ENCODE results near the gene RPS15.

Gene RPS15

DNA sequence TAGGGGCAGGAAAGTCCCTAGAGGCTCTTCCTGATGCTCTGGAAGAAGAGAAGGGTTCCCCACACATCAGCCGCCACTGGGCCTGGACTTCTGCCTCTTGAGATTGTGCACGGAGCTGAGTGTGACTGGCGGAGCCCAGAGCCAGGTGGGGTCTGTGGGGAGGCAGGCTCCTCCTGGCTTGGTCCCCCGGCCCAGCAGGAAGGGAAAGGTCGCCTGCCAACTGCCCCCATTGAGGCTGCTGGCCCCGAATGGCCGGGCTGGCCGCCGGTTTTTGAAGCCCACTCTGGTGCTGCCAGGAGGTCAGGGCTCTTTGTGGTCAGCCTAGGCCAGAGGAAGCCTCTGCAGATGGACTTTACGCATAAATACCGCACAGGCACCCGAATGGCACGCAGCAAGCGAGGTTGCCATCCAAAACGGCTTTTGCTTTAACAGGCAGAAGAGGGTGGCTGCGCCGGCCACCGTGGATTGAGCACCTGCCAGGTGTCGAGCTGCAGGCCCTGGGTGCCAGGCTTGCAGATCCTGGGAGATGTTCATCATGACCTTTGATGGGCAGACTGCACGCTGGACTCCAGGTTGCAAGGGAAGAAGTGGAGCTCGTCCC is 25.8 kb upstream of the RPS15 start:
- ATAC-seq = no peak
- TF ChIP-seq ZFP3 (CRISPR knock-in tag; IDR thresholded peaks at IDR 0.05) = no peak
- no peak for TF ChIP-seq ZNF8 (CRISPR knock-in tag; IDR thresholded peaks at IDR 0.05)
- no peak for TF ChIP-seq ZNF565 (CRISPR knock-in tag; conservative IDR thresholded peaks at IDR 0.05; ENCODE audit: low read depth)
- TF ChIP-seq GLIS3 (CRISPR knock-in tag; IDR thresholded peaks at IDR 0.05) = no peak
- TF ChIP-seq, protein P1, sequence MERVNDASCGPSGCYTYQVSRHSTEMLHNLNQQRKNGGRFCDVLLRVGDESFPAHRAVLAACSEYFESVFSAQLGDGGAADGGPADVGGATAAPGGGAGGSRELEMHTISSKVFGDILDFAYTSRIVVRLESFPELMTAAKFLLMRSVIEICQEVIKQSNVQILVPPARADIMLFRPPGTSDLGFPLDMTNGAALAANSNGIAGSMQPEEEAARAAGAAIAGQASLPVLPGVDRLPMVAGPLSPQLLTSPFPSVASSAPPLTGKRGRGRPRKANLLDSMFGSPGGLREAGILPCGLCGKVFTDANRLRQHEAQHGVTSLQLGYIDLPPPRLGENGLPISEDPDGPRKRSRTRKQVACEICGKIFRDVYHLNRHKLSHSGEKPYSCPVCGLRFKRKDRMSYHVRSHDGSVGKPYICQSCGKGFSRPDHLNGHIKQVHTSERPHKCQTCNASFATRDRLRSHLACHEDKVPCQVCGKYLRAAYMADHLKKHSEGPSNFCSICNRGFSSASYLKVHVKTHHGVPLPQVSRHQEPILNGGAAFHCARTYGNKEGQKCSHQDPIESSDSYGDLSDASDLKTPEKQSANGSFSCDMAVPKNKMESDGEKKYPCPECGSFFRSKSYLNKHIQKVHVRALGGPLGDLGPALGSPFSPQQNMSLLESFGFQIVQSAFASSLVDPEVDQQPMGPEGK (CRISPR knock-in tag; IDR thresholded peaks at IDR 0.05; ENCODE audit: borderline replicate concordance) = no peak
- TF ChIP-seq, protein P2, sequence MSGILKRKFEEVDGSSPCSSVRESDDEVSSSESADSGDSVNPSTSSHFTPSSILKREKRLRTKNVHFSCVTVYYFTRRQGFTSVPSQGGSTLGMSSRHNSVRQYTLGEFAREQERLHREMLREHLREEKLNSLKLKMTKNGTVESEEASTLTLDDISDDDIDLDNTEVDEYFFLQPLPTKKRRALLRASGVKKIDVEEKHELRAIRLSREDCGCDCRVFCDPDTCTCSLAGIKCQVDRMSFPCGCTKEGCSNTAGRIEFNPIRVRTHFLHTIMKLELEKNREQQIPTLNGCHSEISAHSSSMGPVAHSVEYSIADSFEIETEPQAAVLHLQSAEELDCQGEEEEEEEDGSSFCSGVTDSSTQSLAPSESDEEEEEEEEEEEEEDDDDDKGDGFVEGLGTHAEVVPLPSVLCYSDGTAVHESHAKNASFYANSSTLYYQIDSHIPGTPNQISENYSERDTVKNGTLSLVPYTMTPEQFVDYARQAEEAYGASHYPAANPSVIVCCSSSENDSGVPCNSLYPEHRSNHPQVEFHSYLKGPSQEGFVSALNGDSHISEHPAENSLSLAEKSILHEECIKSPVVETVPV (CRISPR knock-in tag; IDR thresholded peaks at IDR 0.05) = no peak
- no peak for TF ChIP-seq ZFP30 (CRISPR knock-in tag; IDR thresholded peaks at IDR 0.05)
- no peak for TF ChIP-seq CSDC2 (CRISPR knock-in tag; IDR thresholded peaks at IDR 0.05)
- no peak for TF ChIP-seq ZC3H10 (CRISPR knock-in tag; IDR thresholded peaks at IDR 0.05)
- no peak for TF ChIP-seq ZNF70 (CRISPR knock-in tag; IDR thresholded peaks at IDR 0.05)
- TF ChIP-seq, protein P3, sequence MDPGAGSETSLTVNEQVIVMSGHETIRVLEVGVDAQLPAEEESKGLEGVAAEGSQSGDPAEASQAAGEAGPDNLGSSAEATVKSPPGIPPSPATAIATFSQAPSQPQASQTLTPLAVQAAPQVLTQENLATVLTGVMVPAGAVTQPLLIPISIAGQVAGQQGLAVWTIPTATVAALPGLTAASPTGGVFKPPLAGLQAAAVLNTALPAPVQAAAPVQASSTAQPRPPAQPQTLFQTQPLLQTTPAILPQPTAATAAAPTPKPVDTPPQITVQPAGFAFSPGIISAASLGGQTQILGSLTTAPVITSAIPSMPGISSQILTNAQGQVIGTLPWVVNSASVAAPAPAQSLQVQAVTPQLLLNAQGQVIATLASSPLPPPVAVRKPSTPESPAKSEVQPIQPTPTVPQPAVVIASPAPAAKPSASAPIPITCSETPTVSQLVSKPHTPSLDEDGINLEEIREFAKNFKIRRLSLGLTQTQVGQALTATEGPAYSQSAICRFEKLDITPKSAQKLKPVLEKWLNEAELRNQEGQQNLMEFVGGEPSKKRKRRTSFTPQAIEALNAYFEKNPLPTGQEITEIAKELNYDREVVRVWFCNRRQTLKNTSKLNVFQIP (CRISPR knock-in tag; IDR thresholded peaks at IDR 0.05; ENCODE audit: borderline replicate concordance, low read depth) = no peak
- TF ChIP-seq, protein P4, sequence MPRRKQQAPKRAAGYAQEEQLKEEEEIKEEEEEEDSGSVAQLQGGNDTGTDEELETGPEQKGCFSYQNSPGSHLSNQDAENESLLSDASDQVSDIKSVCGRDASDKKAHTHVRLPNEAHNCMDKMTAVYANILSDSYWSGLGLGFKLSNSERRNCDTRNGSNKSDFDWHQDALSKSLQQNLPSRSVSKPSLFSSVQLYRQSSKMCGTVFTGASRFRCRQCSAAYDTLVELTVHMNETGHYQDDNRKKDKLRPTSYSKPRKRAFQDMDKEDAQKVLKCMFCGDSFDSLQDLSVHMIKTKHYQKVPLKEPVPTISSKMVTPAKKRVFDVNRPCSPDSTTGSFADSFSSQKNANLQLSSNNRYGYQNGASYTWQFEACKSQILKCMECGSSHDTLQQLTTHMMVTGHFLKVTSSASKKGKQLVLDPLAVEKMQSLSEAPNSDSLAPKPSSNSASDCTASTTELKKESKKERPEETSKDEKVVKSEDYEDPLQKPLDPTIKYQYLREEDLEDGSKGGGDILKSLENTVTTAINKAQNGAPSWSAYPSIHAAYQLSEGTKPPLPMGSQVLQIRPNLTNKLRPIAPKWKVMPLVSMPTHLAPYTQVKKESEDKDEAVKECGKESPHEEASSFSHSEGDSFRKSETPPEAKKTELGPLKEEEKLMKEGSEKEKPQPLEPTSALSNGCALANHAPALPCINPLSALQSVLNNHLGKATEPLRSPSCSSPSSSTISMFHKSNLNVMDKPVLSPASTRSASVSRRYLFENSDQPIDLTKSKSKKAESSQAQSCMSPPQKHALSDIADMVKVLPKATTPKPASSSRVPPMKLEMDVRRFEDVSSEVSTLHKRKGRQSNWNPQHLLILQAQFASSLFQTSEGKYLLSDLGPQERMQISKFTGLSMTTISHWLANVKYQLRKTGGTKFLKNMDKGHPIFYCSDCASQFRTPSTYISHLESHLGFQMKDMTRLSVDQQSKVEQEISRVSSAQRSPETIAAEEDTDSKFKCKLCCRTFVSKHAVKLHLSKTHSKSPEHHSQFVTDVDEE (CRISPR knock-in tag; IDR thresholded peaks at IDR 0.05) = no peak
- no peak for TF ChIP-seq ESRRG (CRISPR knock-in tag; IDR thresholded peaks at IDR 0.05)
- TF ChIP-seq TOX (CRISPR knock-in tag; IDR thresholded peaks at IDR 0.05; ENCODE audit: borderline replicate concordance) = no peak
- no peak for TF ChIP-seq OSR1 (CRISPR knock-in tag; IDR thresholded peaks at IDR 0.05)
- no peak for TF ChIP-seq RARB (CRISPR knock-in tag; IDR thresholded peaks at IDR 0.05)
- no peak for TF ChIP-seq ISL1 (CRISPR knock-in tag; IDR thresholded peaks at IDR 0.05)
- TF ChIP-seq SNAI2 (CRISPR knock-in tag; IDR thresholded peaks at IDR 0.05) = no peak
- no peak for TF ChIP-seq ARNTL (CRISPR knock-in tag; IDR thresholded peaks at IDR 0.05; ENCODE audit: borderline replicate concordance, low read depth)

DNA sequence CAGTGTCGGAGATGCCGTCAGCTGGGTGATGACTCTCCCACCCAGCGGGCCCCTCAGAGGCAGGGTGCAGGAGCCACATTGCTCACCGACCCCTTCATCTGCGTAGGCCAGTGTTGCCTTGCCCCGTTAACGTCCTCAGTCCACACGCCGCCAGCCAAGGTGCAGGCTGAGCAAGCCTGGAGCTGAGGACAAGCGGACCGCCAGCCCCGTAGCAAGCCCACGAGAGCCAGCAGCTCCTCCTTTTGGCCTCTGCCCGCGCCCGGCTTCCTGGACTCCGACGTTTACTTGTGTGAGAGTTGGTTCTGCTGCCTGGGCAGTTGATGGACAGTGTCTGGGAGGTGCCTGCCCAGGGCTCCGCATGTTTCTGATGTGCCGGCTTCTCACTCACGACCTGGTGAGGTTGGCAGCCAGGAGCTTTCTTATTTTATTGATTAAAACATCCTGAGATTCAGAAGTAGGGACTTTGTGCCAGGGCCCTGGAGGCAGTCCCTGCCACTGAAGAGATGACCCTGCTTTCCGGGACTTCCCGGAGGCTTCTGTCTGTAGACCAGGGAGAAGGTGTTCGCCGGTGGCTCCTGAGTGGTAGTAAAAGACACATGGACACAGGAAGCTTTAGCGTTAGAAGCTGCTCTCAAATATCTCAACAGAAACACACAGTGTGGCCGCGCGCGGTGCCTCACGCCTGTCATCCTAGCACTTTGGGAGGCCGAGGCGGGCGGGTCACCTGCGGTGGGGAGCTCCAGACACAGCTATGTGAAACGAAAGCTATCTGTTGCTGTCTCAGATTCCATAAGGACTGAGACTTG is 25.0 kb upstream of the RPS15 start:
- ATAC-seq = no peak
- TF ChIP-seq, protein P2 (CRISPR knock-in tag; IDR thresholded peaks at IDR 0.05) = no peak
- no peak for TF ChIP-seq CSDC2 (CRISPR knock-in tag; IDR thresholded peaks at IDR 0.05)
- TF ChIP-seq SNAI2 (CRISPR knock-in tag; IDR thresholded peaks at IDR 0.05) = no peak
- no peak for TF ChIP-seq ZC3H10 (CRISPR knock-in tag; IDR thresholded peaks at IDR 0.05)
- no peak for TF ChIP-seq PPARA (CRISPR knock-in tag; IDR thresholded peaks at IDR 0.05; ENCODE audit: borderline replicate concordance)
- no peak for TF ChIP-seq GLIS3 (CRISPR knock-in tag; IDR thresholded peaks at IDR 0.05)
- TF ChIP-seq, protein P1 (CRISPR knock-in tag; IDR thresholded peaks at IDR 0.05; ENCODE audit: borderline replicate concordance) = no peak
- no peak for TF ChIP-seq ISL1 (CRISPR knock-in tag; IDR thresholded peaks at IDR 0.05)
- TF ChIP-seq OSR1 (CRISPR knock-in tag; IDR thresholded peaks at IDR 0.05) = no peak
- TF ChIP-seq, protein P3 (CRISPR knock-in tag; IDR thresholded peaks at IDR 0.05; ENCODE audit: borderline replicate concordance, low read depth) = no peak
- TF ChIP-seq BACH2 (CRISPR knock-in tag; IDR thresholded peaks at IDR 0.05; ENCODE audit: borderline replicate concordance) = no peak
- TF ChIP-seq, protein P4 (CRISPR knock-in tag; IDR thresholded peaks at IDR 0.05) = no peak
